HepG2 (cell line): ENCODE measurements around the gene FGF9. TPM values are rescaled to one million over a fixed set of nuclear protein-coding genes. Genes with fewer than 3 reads are reported as not detected.

ENCODE experiments used
- ATAC-seq: fragments of 200-7000 bp; cut with Tn5 transposase; 3 replicates; pipeline ENCODE4 v1.9.1; 2020; ENCODE audit warnings: mild to moderate bottlenecking, moderate library complexity
- BruUV-seq: library from RNA; stranded (reverse); fragments of 400-500 nt; replicated peaks from 2 replicates; lab custom pipeline; 2021; lab: Mats Ljungman, UMichigan
- CTCF ChIA-PET: fragments of 300-600 bp; formaldehyde crosslinking; extraction: SDS; loops from one replicate; lab custom pipeline; 2021; ENCODE audit warnings: low total read pairs, inconsistent platforms, low intra/inter-chr PET ratio; lab: Yijun Ruan, JAX
- POLR2A ChIA-PET: fragments of 350-600 bp; sonication (Branson Sonifier 250); formaldehyde crosslinking; loops from one replicate; lab custom pipeline; 2020; ENCODE audit warnings: antibody characterized with exemption, inconsistent platforms; lab: Yijun Ruan, JAX
- DNase-seq: peaks from one replicate; pipeline ENCODE4 v3.0.0-alpha.2; 2015; ENCODE audit warnings: low spot score
- FAIRE-seq: peaks from 3 replicates; lab custom pipeline; 2011; peaks lifted over from hg19 to GRCh38; lab: Jason Lieb, UNC
- H2AFZ ChIP-seq: one replicate; pipeline ENCODE4 v1.6.1; 2011; ENCODE audit warnings: low read length, inconsistent platforms
- H3K27ac ChIP-seq: fragments of 300-600 bp; 3 replicates; pipeline ENCODE4 v1.8.0; 2011; ENCODE audit warnings: mixed run types, mild to moderate bottlenecking, mixed read lengths, low read length, inconsistent platforms; ENCODE audit not compliant: insufficient read depth; ENCODE audit errors: extremely low read length
- H3K27me3 ChIP-seq, 2 experiments: fragments of 200-600 bp in 1 of 2; 2 replicates in 1 of 2; 3 replicates in 1 of 2; pipeline versions ENCODE4 v1.6.0 to v1.8.0; 2011; ENCODE audit warnings: low read length in 2 of 2, mild to moderate bottlenecking in 2 of 2, moderate library complexity in 2 of 2, inconsistent platforms in 1 of 2; ENCODE audit not compliant: insufficient read depth in 2 of 2, control insufficient read depth in 1 of 2
- H3K36me3 ChIP-seq, 2 experiments: fragments of 200-600 bp in 1 of 2; replicated peaks in 1 of 2; 2 replicates in 1 of 2; 3 replicates in 1 of 2; pipeline versions ENCODE4 v1.5.1 to v1.8.0; 2011; ENCODE audit warnings: low read length in 2 of 2, inconsistent platforms in 1 of 2; ENCODE audit not compliant: insufficient read depth in 2 of 2, control insufficient read depth in 1 of 2
- H3K4me1 ChIP-seq: 2 replicates; pipeline ENCODE4 v1.5.1; 2012; ENCODE audit warnings: low read length, inconsistent platforms; ENCODE audit not compliant: insufficient read depth
- H3K4me2 ChIP-seq: 2 replicates; pipeline ENCODE4 v1.6.0; 2011; ENCODE audit warnings: low read depth, low read length, inconsistent platforms
- H3K4me3 ChIP-seq, 3 experiments: fragments of 200-600 bp in 1 of 3; sonication (generic), shearing (Covaris generic) in 1 of 3; replicated peaks in 1 of 3; 2 replicates each; pipeline ENCODE4 v1.5.1; 2011 to 2016; ENCODE audit warnings: low read length in 3 of 3, inconsistent platforms in 2 of 3, low read depth in 2 of 3, mild to moderate bottlenecking in 2 of 3, control low read depth in 1 of 3, mixed read lengths in 1 of 3; ENCODE audit not compliant: insufficient read depth in 1 of 3
- H3K79me2 ChIP-seq: one replicate; pipeline ENCODE4 v1.6.1; 2011; ENCODE audit warnings: low read length, inconsistent platforms; ENCODE audit not compliant: insufficient read depth
- H3K9ac ChIP-seq: 2 replicates; pipeline ENCODE4 v1.6.0; 2011; ENCODE audit warnings: mild to moderate bottlenecking, low read depth, low read length, inconsistent platforms; ENCODE audit not compliant: insufficient read depth
- H3K9me3 ChIP-seq: 2 replicates; pipeline ENCODE4 v1.5.1; 2012; ENCODE audit warnings: mild to moderate bottlenecking, low read length
- H4K20me1 ChIP-seq: 2 replicates; pipeline ENCODE4 v1.6.0; 2011; ENCODE audit warnings: inconsistent platforms, mild to moderate bottlenecking, low read length, moderate library complexity; ENCODE audit not compliant: insufficient read depth
- FLYWCH1 ChIP-seq: sonication (generic); formaldehyde crosslinking; IDR thresholded peaks from 2 replicates; pipeline ENCODE4 v1.8.1; 2023; ENCODE audit warnings: mild to moderate bottlenecking, missing genetic modification reagents
- JARID2 ChIP-seq: sonication (generic); formaldehyde crosslinking; IDR thresholded peaks from 2 replicates; pipeline ENCODE4 v1.8.1; 2023; ENCODE audit warnings: missing genetic modification reagents, inconsistent platforms; ENCODE audit not compliant: insufficient replicate concordance
- MAFK ChIP-seq, 2 experiments: IDR thresholded peaks in 1 of 2; conservative IDR thresholded peaks in 1 of 2; 2 replicates each; pipeline ENCODE4 v1.6.1; 2011; ENCODE audit warnings: improper control_type of control experiment in 2 of 2, low read length in 2 of 2
- MBD4 ChIP-seq: IDR thresholded peaks from 2 replicates; pipeline ENCODE4 v1.6.1; 2012; ENCODE audit warnings: low read length, inconsistent platforms, borderline replicate concordance
- NRL ChIP-seq: sonication (generic); formaldehyde crosslinking; IDR thresholded peaks from 2 replicates; pipeline ENCODE4 v1.5.0; 2020; ENCODE audit warnings: missing genetic modification reagents, mild to moderate bottlenecking, moderate library complexity, borderline replicate concordance
- RBM39 ChIP-seq: fragments of 200-400 bp; formaldehyde crosslinking; IDR thresholded peaks from one replicate; pipeline ENCODE4 v1.6.1; 2018; ENCODE audit warnings: antibody characterized with exemption, mild to moderate bottlenecking, low read depth, low read length; ENCODE audit not compliant: poor library complexity, severe bottlenecking
- REXO4 ChIP-seq: sonication (generic); formaldehyde crosslinking; IDR thresholded peaks from 2 replicates; pipeline ENCODE4 v1.8.0; 2022; ENCODE audit warnings: missing genetic modification reagents, mild to moderate bottlenecking, borderline replicate concordance
- SRSF1 ChIP-seq: fragments of 200-400 bp; formaldehyde crosslinking; optimal IDR thresholded peaks from 2 replicates; pipeline ENCODE3; 2017; ENCODE audit warnings: mild to moderate bottlenecking, low read depth, low read length, moderate library complexity
- ZFP36 ChIP-seq: fragments of 150-350 bp; IDR thresholded peaks from 2 replicates; pipeline ENCODE4 v1.6.1; 2018; ENCODE audit warnings: borderline replicate concordance, low read length, low read depth; ENCODE audit not compliant: partially characterized antibody
- ZFP36L1 ChIP-seq: sonication (generic); formaldehyde crosslinking; IDR thresholded peaks from 2 replicates; pipeline ENCODE4 v1.8.0; 2022; ENCODE audit warnings: mild to moderate bottlenecking, missing genetic modification reagents, moderate library complexity
- ZNF383 ChIP-seq: sonication (generic); formaldehyde crosslinking; IDR thresholded peaks from 2 replicates; pipeline ENCODE4 v1.4.0; 2020; ENCODE audit warnings: missing genetic modification reagents, mild to moderate bottlenecking, borderline replicate concordance
- ZNF770 ChIP-seq: sonication (generic); formaldehyde crosslinking; IDR thresholded peaks from 2 replicates; pipeline ENCODE4 v1.5.0; 2020; ENCODE audit warnings: mild to moderate bottlenecking, missing genetic modification reagents
- WGBS: methylation state at CpG from one replicate; pipeline ENCODE4 v1.1.6; 2017; ENCODE audit warnings: low lambda C conversion rate; 5-methylcytosine and 5-hydroxymethylcytosine counted together
- in situ Hi-C: cut with HindIII; loops from 2 replicates; pipeline ENCODE4 v1.10.0; 2017; ENCODE audit warnings: low pct_unique_long_range_greater_than_20kb; ENCODE audit not compliant: extremely low pct_ligation_motif_present
- intact Hi-C: fragments of 100-400 bp; cut with micrococcal nuclease; formaldehyde crosslinking; loops from one replicate; pipeline ENCODE4 v1.10.0; 2022; ENCODE audit not compliant: unreplicated experiment
- polyA plus RNA-seq, 8 experiments: library from polyadenylated mRNA; depleted of rRNA in 3 of 8; stranded (reverse) in 7 of 8; unstranded in 1 of 8; fragments of >200 nt; fragmentation: Illumina TruSeq in 4 of 8; extraction: Trizol in 4 of 8; gene quantifications; 2 replicates each; pipeline versions ENCODE4 v1.2.1 to v1.2.3, GENCODE V29; 2011 to 2016; ENCODE audit warnings: low read depth in 4 of 8, missing spikeins in 1 of 8, mixed read lengths in 1 of 8; ENCODE audit not compliant: insufficient read depth in 1 of 8
- total RNA-seq, 5 experiments: library from RNA; depleted of rRNA; stranded (reverse); fragments of >200 nt; fragmentation: Illumina TruSeq; extraction: Trizol; gene quantifications; 2 replicates each; pipeline ENCODE4 v1.2.3, GENCODE V29; 2016; ENCODE audit warnings: low read depth in 1 of 5

The FGF9 gene
- total and polyA plus RNA-seq, 2 of the 13 experiments (the other 11 are each of a cell fraction or from before 2014, with no cell fraction given), result not detected

GRCh38 chr13:21688056-21688455 lies 17.2 kb downstream of the FGF9 start (continued):
- TF ChIP-seq RBM39 (no peak), REXO4 (CRISPR knock-in tag) (no peak), JARID2 (CRISPR knock-in tag) (no peak), MAFK (conservative IDR thresholded peaks at IDR 0.05 in 1 of 2, IDR thresholded peaks at IDR 0.05 in 1 of 2; ENCODE audit: low read length in 2 of 2) (no peak), FLYWCH1 (CRISPR knock-in tag) (no peak), ZNF383 (no peak), ZFP36L1 (CRISPR knock-in tag) (no peak)

- Histone ChIP-seq H2AFZ (no peak overlapping the region), H3K79me2 (no peaks in the 10 kb centered on the region), H3K27me3 (peaks cover 0 to 27% of the 10 kb centered on the region in 2 experiments; a peak in 3 of 5 replicates), H3K9ac (no peak overlapping the region), H3K4me2 (no peak overlapping the region), H4K20me1 (no peaks in the 10 kb centered on the region; the same call in 1 of the 2 replicates), H3K9me3 (no peaks in the 10 kb centered on the region), H3K4me1 (no peaks in the 10 kb centered on the region), H3K4me3 (no peak overlapping the region), H3K27ac (no peak overlapping the region), H3K36me3 (no peaks in the 10 kb centered on the region)
- TF ChIP-seq NRL (no peak), ZFP36 (no peak), ZNF770 (no peak), SRSF1 (no peak), MBD4 (no peak)
- BruUV-seq, result no TSS peak
- intact Hi-C loops, result no loop called here
- ATAC-seq (no peak), DNase-seq (no peak), FAIRE-seq (no peak)
- POLR2A ChIA-PET, result no interaction called here
- in situ Hi-C loops, result no loop called here
- CTCF ChIA-PET, result no interaction called here
- 37% methylated on average over 6 of the region's 6 CpGs for WGBS
Measured at GRCh38 chr13:21689097-21689496, 18.2 kb downstream of the FGF9 start.
